Prostate gland (tissue), 2 donors: Measurements from ENCODE around the gene PIP5K1B.

Experiments used
- POLR2A ChIP-seq: fragments of 450-650 bp; IDR thresholded peaks from one replicate; pipeline ENCODE4 v1.6.1; 2016; ENCODE audit warnings: antibody characterized with exemption, mild to moderate bottlenecking
- POLR2AphosphoS5 ChIP-seq: sonication (generic); formaldehyde crosslinking; IDR thresholded peaks from one replicate; pipeline ENCODE4 v1.6.1; 2017; ENCODE audit warnings: antibody characterized with exemption
- TF ChIP-seq, protein P1 (sequence below), 4 experiments: fragments of 200-600 bp in 2 of 4; fragments of 450-650 bp in 2 of 4; sonication (generic) in 2 of 4; IDR thresholded peaks; 1 replicate in 3 of 4; 2 replicates in 1 of 4; pipeline ENCODE4 v1.5.1; 2016 to 2019; ENCODE audit warnings: antibody characterized with exemption in 4 of 4, mild to moderate bottlenecking in 2 of 4, moderate library complexity in 2 of 4

DNA sequence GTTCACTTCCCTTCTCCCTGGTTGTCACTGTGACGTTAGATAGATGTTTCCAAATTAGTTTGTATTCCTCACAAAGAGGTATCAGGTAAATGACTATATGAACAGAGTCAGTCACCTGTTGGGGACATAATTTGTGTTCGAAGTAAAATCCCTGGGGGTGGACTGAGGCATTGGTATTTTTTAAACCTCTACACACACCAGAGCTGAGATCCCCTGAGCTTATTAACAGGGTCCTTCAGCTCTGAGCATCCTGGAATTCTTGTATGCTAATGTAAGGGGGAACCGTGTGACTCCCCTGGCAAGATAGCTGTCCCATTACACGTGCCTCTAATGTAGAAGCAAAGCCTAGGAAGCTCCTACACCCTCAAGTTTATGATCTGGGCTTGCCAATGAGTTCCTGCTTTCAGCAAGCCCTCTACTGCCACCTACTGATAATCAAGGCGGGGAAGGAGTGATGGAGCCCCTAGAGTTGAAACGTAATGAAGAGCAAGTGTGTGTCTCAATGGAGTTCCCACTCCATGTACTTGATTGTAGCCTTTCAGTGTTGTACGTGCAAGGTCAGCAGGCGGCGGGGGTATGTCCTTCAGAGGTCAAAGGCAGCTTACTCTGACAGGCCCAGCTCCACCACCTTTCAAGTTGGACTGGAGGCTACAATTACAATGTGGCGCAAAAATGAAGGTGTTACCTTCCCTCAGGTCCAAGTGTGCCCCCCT lies 294.5 kb downstream of the PIP5K1B start:
- TF ChIP-seq, protein P1, sequence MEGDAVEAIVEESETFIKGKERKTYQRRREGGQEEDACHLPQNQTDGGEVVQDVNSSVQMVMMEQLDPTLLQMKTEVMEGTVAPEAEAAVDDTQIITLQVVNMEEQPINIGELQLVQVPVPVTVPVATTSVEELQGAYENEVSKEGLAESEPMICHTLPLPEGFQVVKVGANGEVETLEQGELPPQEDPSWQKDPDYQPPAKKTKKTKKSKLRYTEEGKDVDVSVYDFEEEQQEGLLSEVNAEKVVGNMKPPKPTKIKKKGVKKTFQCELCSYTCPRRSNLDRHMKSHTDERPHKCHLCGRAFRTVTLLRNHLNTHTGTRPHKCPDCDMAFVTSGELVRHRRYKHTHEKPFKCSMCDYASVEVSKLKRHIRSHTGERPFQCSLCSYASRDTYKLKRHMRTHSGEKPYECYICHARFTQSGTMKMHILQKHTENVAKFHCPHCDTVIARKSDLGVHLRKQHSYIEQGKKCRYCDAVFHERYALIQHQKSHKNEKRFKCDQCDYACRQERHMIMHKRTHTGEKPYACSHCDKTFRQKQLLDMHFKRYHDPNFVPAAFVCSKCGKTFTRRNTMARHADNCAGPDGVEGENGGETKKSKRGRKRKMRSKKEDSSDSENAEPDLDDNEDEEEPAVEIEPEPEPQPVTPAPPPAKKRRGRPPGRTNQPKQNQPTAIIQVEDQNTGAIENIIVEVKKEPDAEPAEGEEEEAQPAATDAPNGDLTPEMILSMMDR (IDR thresholded peaks at IDR 0.05), result peak; percentile 42 to 79 (median 76)
- TF ChIP-seq POLR2A (no peak), POLR2AphosphoS5 (peak; percentile 36)
